ENCODE results near the gene SERPINB12. TPM values are rescaled to one million over a fixed set of nuclear protein-coding genes. Genes with fewer than 3 reads are reported as not detected.

SERPINB12 gene
- total and polyA plus RNA-seq, 2 donors (not counting 3 experiments of a cell fraction or from before 2014, with no cell fraction given): not detected

GRCh38 chr18:63532471-63532870 is 9.7 kb upstream of the SERPINB12 start:
- intact Hi-C loops (cut with micrococcal nuclease): no loop called here
- POLR2A ChIA-PET: no interaction called here

GRCh38 chr18:63534615-63535014 is 7.6 kb upstream of the SERPINB12 start:
- no peak for TF ChIP-seq CTCF (IDR thresholded peaks at IDR 0.05; ENCODE audit: extremely low read depth in 1 of 2, insufficient read depth in 1 of 2, low read depth in 1 of 2, low read length in 2 of 2)
- no peak for TF ChIP-seq GATA2 (IDR thresholded peaks at IDR 0.05; ENCODE audit: insufficient read depth, insufficient read length, low read depth, low read length)
- no peak for TF ChIP-seq EZH2 (IDR thresholded peaks at IDR 0.05; ENCODE audit: borderline replicate concordance, low read depth, low read length, severe bottlenecking)
- TF ChIP-seq FOS (IDR thresholded peaks at IDR 0.05; ENCODE audit: borderline replicate concordance, insufficient read depth, low read length): no peak
- no peak for TF ChIP-seq JUN (IDR thresholded peaks at IDR 0.05; ENCODE audit: borderline replicate concordance, insufficient read depth, insufficient read length, low read depth)
- no peak for TF ChIP-seq MYC (IDR thresholded peaks at IDR 0.05; ENCODE audit: low read depth, low read length)
- no peak for TF ChIP-seq POLR2AphosphoS5 (IDR thresholded peaks at IDR 0.05; ENCODE audit: insufficient read depth, low read depth, low read length)
- TF ChIP-seq MAX (IDR thresholded peaks at IDR 0.05; ENCODE audit: insufficient read depth, insufficient read length): no peak
- no peak for TF ChIP-seq POLR2A (IDR thresholded peaks at IDR 0.05; ENCODE audit: low read depth, low read length)
- POLR2A ChIA-PET: no interaction called here
- CTCF ChIA-PET: interaction anchor here (1.0 to 2.1 kb wide), 2 partner anchors 16 kb away, joined by 4 to 9 read pairs; no protein-coding TSS in a partner anchor

More at GRCh38 chr18:63532471-63532870, 9.7 kb upstream of the SERPINB12 start:
- no peaks in the 10 kb centered on the region for H4K20me1 ChIP-seq (replicated peaks; ENCODE audit: control insufficient read depth, extremely low read depth, insufficient read depth, low read length)
- H3K9me1 ChIP-seq (replicated peaks; ENCODE audit: control insufficient read depth, extremely low read depth, insufficient read depth, low read length): no peaks in the 10 kb centered on the region
- BruUV-seq (replicated peaks): no TSS peak
- H3K79me2 ChIP-seq (ENCODE audit: control insufficient read depth, insufficient read depth, low read length): no peaks in the 10 kb centered on the region
- no peak for TF ChIP-seq POLR2AphosphoS5 (IDR thresholded peaks at IDR 0.05; ENCODE audit: insufficient read depth, low read depth, low read length)
- TF ChIP-seq JUN (IDR thresholded peaks at IDR 0.05; ENCODE audit: borderline replicate concordance, insufficient read depth, insufficient read length, low read depth): no peak
- TF ChIP-seq FOS (IDR thresholded peaks at IDR 0.05; ENCODE audit: borderline replicate concordance, insufficient read depth, low read length): no peak
- TF ChIP-seq GATA2 (IDR thresholded peaks at IDR 0.05; ENCODE audit: insufficient read depth, insufficient read length, low read depth, low read length): no peak
- TF ChIP-seq EZH2 (IDR thresholded peaks at IDR 0.05; ENCODE audit: borderline replicate concordance, low read depth, low read length, severe bottlenecking): no peak
- no peak overlapping the region for H3K27ac ChIP-seq (ENCODE audit: insufficient read depth, low read depth, low read length)
- H3K4me1 ChIP-seq (ENCODE audit: control insufficient read depth, extremely low read depth, insufficient read depth, low read length): no peaks in the 10 kb centered on the region
- H2AFZ ChIP-seq (ENCODE audit: low read depth, low read length): no peak overlapping the region
- no peaks in the 10 kb centered on the region for H3K36me3 ChIP-seq (ENCODE audit: control insufficient read depth in 2 of 2, extremely low read depth in 1 of 2, insufficient read depth in 2 of 2, low read length in 2 of 2)
- no peaks in the 10 kb centered on the region for H3K9me3 ChIP-seq (replicated peaks; ENCODE audit: control insufficient read depth, insufficient read depth, low read length)
- CTCF ChIA-PET: no interaction called here
- dilution Hi-C loops (cut with MboI; ENCODE audit: extremely low pct_ligation_motif_present, low sequenced_read_pairs): no loop called here
- no peak for DNase-seq (ENCODE audit: low read depth, low spot score)
- H3K27me3 ChIP-seq (ENCODE audit: control insufficient read depth in 2 of 2, insufficient read depth in 2 of 2, low read length in 2 of 2): peaks cover 0 to 5% of the 10 kb centered on the region in 2 experiments
- no peak overlapping the region for H3K4me2 ChIP-seq (ENCODE audit: insufficient read depth, low read length)
- no peak for FAIRE-seq
- H3K4me3 ChIP-seq (replicated peaks in 1 of 3; ENCODE audit: insufficient read depth in 1 of 3, low read depth in 1 of 3, low read length in 3 of 3): no peak overlapping the region
- no peak overlapping the region for H3K9ac ChIP-seq (replicated peaks; ENCODE audit: extremely low read depth, insufficient read depth, low read length)

More at GRCh38 chr18:63534615-63535014, 7.6 kb upstream of the SERPINB12 start:
- H3K4me1 ChIP-seq (ENCODE audit: control insufficient read depth, extremely low read depth, insufficient read depth, low read length): no peaks in the 10 kb centered on the region
- no peaks in the 10 kb centered on the region for H3K79me2 ChIP-seq (ENCODE audit: control insufficient read depth, insufficient read depth, low read length)
- no peak overlapping the region for H3K4me3 ChIP-seq (replicated peaks in 1 of 3; ENCODE audit: insufficient read depth in 1 of 3, low read depth in 1 of 3, low read length in 3 of 3)
- peaks cover 0 to 5% of the 10 kb centered on the region in 2 experiments for H3K27me3 ChIP-seq (ENCODE audit: control insufficient read depth in 2 of 2, insufficient read depth in 2 of 2, low read length in 2 of 2)
- no TSS peak for BruUV-seq (replicated peaks)
- intact Hi-C loops (cut with micrococcal nuclease) (no loop called here), dilution Hi-C loops (cut with MboI; ENCODE audit: extremely low pct_ligation_motif_present, low sequenced_read_pairs) (no loop called here)
- H2AFZ ChIP-seq (ENCODE audit: low read depth, low read length): no peak overlapping the region
- no peak overlapping the region for H3K4me2 ChIP-seq (ENCODE audit: insufficient read depth, low read length)
- DNase-seq (ENCODE audit: low read depth, low spot score) (no peak), FAIRE-seq (no peak)
- no peak overlapping the region for H3K27ac ChIP-seq (ENCODE audit: insufficient read depth, low read depth, low read length)
- H3K36me3 ChIP-seq (ENCODE audit: control insufficient read depth in 2 of 2, extremely low read depth in 1 of 2, insufficient read depth in 2 of 2, low read length in 2 of 2): no peaks in the 10 kb centered on the region
- H3K9me3 ChIP-seq (replicated peaks; ENCODE audit: control insufficient read depth, insufficient read depth, low read length): no peaks in the 10 kb centered on the region
- no peak overlapping the region for H3K9ac ChIP-seq (replicated peaks; ENCODE audit: extremely low read depth, insufficient read depth, low read length)
- no peaks in the 10 kb centered on the region for H3K9me1 ChIP-seq (replicated peaks; ENCODE audit: control insufficient read depth, extremely low read depth, insufficient read depth, low read length)
- H4K20me1 ChIP-seq (replicated peaks; ENCODE audit: control insufficient read depth, extremely low read depth, insufficient read depth, low read length): no peaks in the 10 kb centered on the region

Data from endothelial cell of umbilical vein (primary cell).